BE2C (cell line): Measurements from ENCODE around the gene ADAM10.

Experiments
- DNase-seq: peaks from one replicate; pipeline ENCODE4 v3.0.0-alpha.2; 2020
- H3K27me3 ChIP-seq: fragments of 250-450 bp; sonication (Bioruptor Pico); 2 replicates; pipeline ENCODE4 v1.5.1; 2020; ENCODE audit warnings: mild to moderate bottlenecking
- H3K36me3 ChIP-seq: fragments of 250-450 bp; sonication (Bioruptor Pico); 2 replicates; pipeline ENCODE4 v1.5.1; 2020; ENCODE audit warnings: mild to moderate bottlenecking
- H3K4me1 ChIP-seq: fragments of 250-450 bp; sonication (Bioruptor Pico); 2 replicates; pipeline ENCODE4 v1.5.1; 2020
- H3K4me3 ChIP-seq: 2 replicates; pipeline ENCODE4 v1.5.1; 2011; ENCODE audit warnings: low read depth, low read length
- H3K9me3 ChIP-seq: fragments of 250-450 bp; sonication (Bioruptor Pico); 2 replicates; pipeline ENCODE4 v1.5.1; 2020
- TF ChIP-seq, protein P1 (sequence below): IDR thresholded peaks from 2 replicates; pipeline ENCODE4 v1.5.1; 2012; ENCODE audit warnings: mild to moderate bottlenecking, low read depth, low read length

The ADAM10 gene

DNA sequence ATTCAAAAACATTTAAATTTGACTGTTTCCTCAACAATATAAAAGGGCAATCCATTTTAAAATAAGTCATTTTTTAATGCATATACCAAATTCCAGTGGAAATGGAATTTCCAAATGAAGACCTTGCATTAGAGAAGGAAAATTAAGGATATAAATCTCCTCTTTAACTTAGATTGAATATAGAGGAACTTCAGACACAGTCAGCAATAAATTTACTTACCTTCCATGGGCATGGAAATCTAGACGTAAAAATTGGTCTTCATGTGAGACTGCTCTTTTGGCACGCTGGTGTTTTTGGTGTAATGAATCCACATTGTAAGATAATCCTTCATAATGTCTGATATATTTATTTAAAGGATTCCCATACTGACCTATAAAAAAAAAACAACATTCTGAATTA, 32.1 kb downstream of the ADAM10 start:
- Histone ChIP-seq H3K9me3 (no peaks in the 10 kb centered on the region), H3K4me3 (no peak overlapping the region), H3K27me3 (no peaks in the 10 kb centered on the region), H3K36me3 (peaks cover 3% of the 10 kb centered on the region; the same call in 1 of the 2 replicates), H3K4me1 (no peaks in the 10 kb centered on the region)
- TF ChIP-seq, protein P1, sequence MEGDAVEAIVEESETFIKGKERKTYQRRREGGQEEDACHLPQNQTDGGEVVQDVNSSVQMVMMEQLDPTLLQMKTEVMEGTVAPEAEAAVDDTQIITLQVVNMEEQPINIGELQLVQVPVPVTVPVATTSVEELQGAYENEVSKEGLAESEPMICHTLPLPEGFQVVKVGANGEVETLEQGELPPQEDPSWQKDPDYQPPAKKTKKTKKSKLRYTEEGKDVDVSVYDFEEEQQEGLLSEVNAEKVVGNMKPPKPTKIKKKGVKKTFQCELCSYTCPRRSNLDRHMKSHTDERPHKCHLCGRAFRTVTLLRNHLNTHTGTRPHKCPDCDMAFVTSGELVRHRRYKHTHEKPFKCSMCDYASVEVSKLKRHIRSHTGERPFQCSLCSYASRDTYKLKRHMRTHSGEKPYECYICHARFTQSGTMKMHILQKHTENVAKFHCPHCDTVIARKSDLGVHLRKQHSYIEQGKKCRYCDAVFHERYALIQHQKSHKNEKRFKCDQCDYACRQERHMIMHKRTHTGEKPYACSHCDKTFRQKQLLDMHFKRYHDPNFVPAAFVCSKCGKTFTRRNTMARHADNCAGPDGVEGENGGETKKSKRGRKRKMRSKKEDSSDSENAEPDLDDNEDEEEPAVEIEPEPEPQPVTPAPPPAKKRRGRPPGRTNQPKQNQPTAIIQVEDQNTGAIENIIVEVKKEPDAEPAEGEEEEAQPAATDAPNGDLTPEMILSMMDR, result no peak
- DNase-seq, result no peak

DNA sequence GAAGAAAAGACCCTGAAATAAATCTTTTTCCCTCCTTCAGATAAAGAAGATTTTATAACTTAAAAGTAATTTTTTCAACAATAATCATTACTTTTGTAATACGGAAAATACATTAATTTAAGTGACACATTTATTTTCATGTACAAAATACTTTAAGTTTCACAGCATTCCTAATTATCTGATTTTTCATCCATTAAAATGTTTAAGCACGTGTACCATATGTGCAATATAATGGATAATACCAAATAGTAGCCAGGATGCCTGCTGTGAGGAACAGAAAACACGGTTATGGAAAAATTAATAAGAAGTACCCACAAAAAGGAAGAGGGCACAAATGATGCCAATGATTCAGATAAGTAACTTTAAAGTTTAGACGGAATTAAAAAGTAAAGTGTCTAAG, 33.5 kb downstream of the ADAM10 start:
- Histone ChIP-seq H3K9me3 (no peaks in the 10 kb centered on the region), H3K36me3 (peaks cover 3% of the 10 kb centered on the region; the same call in 1 of the 2 replicates), H3K4me3 (no peak overlapping the region), H3K4me1 (no peaks in the 10 kb centered on the region), H3K27me3 (no peaks in the 10 kb centered on the region)
- TF ChIP-seq, protein P1, result no peak
- no peak for DNase-seq

DNA sequence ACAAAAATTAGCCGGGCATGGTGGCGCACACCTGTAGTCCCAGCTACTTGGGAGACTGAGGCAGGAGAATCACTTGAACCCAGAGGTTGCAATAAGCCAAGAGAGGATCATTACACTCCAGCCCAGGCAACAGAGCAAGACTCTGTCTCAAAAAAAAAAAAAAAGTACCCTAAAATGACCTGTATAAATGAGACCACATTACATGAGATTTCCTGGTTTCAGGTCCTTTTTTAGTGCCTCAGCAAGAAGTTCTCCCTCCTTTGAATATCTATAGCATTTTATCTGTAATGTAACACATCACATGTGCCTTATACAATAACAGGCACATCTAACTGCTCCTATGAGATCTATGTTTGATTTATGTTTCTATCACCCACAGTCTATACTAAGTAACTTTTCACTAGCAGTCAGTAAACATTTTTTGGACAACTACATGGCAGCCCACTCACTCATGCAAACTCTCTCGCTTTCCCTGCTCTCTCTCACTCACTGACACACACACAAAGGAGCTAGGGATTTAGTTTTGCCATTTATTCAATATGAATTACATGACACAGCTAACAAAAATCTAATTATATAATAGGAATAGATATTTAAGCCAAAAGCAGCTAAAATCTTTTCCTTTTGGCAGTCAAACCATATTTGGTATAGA, 34.1 kb downstream of the ADAM10 start:
- Histone ChIP-seq H3K4me3 (no peak overlapping the region), H3K36me3 (peaks cover 3% of the 10 kb centered on the region; the same call in 1 of the 2 replicates), H3K27me3 (no peaks in the 10 kb centered on the region), H3K9me3 (no peaks in the 10 kb centered on the region), H3K4me1 (no peaks in the 10 kb centered on the region)
- DNase-seq, result no peak
- TF ChIP-seq, protein P1, result no peak

- Histone ChIP-seq H3K36me3 (peaks cover 3% of the 10 kb centered on the region; the same call in 1 of the 2 replicates), H3K27me3 (no peaks in the 10 kb centered on the region), H3K4me1 (no peaks in the 10 kb centered on the region), H3K4me3 (no peak overlapping the region), H3K9me3 (no peaks in the 10 kb centered on the region)
- TF ChIP-seq, protein P1, result no peak
- no peak for DNase-seq
These were observed 38.8 kb downstream of the ADAM10 start for GRCh38 chr15:58710701-58711100.

- no peaks in the 10 kb centered on the region for H3K9me3 ChIP-seq
- no peak overlapping the region for H3K4me3 ChIP-seq
- H3K27me3 ChIP-seq, result no peaks in the 10 kb centered on the region
- no peak for DNase-seq
- no peaks in the 10 kb centered on the region for H3K4me1 ChIP-seq
- H3K36me3 ChIP-seq, result no peaks in the 10 kb centered on the region
- TF ChIP-seq, protein P1, result no peak
These were observed 42.1 kb downstream of the ADAM10 start for GRCh38 chr15:58707397-58707796.

DNA sequence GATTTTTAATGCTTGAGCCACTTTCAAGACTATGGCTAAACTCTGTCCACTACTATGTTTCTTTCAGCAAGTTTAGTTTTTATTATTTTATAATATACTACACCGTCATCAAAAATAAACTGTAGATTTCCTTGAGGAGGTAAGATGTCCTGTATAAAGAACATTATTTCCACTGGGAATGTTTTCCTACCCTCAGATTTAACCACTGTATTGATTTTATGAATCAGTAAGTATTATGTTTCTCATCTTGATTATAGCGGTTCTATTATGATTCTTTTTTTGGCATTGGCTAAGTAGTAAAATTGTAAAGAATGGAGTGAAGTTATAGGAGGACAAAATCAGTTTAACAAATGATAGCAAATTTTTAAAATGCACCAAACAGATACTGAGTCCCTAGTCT, 44.4 kb downstream of the ADAM10 start:
- Histone ChIP-seq H3K4me1 (no peaks in the 10 kb centered on the region), H3K4me3 (no peak overlapping the region)

More for the DNA sequence above, 44.4 kb downstream of the ADAM10 start:
- no peak for DNase-seq
- H3K36me3 ChIP-seq, result peaks cover 6% of the 10 kb centered on the region
- no peaks in the 10 kb centered on the region for H3K27me3 ChIP-seq
- TF ChIP-seq, protein P1, result no peak
- no peaks in the 10 kb centered on the region for H3K9me3 ChIP-seq
